GM19240 (cell line): ENCODE measurements around the gene PAPOLA.

Experiments used
- DNase-seq: peaks from one replicate; pipeline ENCODE4 v3.0.0; 2011; ENCODE audit warnings: low spot score; ENCODE audit not compliant: insufficient read length

Gene PAPOLA

GRCh38 chr14:96584907-96585671 is 82.9 kb downstream of the PAPOLA start:
- DNase-seq = no peak

- DNase-seq = no peak
Observed at GRCh38 chr14:96585672-96586013, 83.5 kb downstream of the PAPOLA start.

GRCh38 chr14:96586056-96586455 is 83.9 kb downstream of the PAPOLA start:
- DNase-seq = no peak

- no peak for DNase-seq
Observed at GRCh38 chr14:96586921-96587822, 85.0 kb downstream of the PAPOLA start.

- no peak for DNase-seq
Observed at GRCh38 chr14:96587823-96588385, 85.7 kb downstream of the PAPOLA start.

- no peak for DNase-seq
Observed at GRCh38 chr14:96588410-96589257, 86.5 kb downstream of the PAPOLA start.

GRCh38 chr14:96589577-96589976 is 87.4 kb downstream of the PAPOLA start:
- DNase-seq = no peak

GRCh38 chr14:96590190-96590864 is 88.1 kb downstream of the PAPOLA start:
- DNase-seq = no peak

GRCh38 chr14:96592591-96593386 is 90.6 kb downstream of the PAPOLA start:
- DNase-seq = peak; percentile 71

GRCh38 chr14:96594961-96595360 is 92.8 kb downstream of the PAPOLA start:
- DNase-seq = no peak

GRCh38 chr14:96597680-96598079 is 95.5 kb downstream of the PAPOLA start:
- no peak for DNase-seq

- DNase-seq = no peak
Observed at GRCh38 chr14:96598332-96598928, 96.2 kb downstream of the PAPOLA start.

- no peak for DNase-seq
Observed at GRCh38 chr14:96599076-96599475, 96.9 kb downstream of the PAPOLA start.

- DNase-seq = no peak
Observed at GRCh38 chr14:96602186-96602585, 100.0 kb downstream of the PAPOLA start.

GRCh38 chr14:96603350-96604255 is 101.4 kb downstream of the PAPOLA start:
- no peak for DNase-seq

GRCh38 chr14:96614481-96614881 is 112.3 kb downstream of the PAPOLA start:
- DNase-seq = no peak

- no peak for DNase-seq
Observed at GRCh38 chr14:96616161-96616721, 114.1 kb downstream of the PAPOLA start.
